Neutrophil (primary cell): ENCODE results near the gene REX1BD.
"Not testable (repeated sequence)": the region's sequence is repeated elsewhere in the genome, so short reads cannot be mapped to it uniquely, and the experiment has no call there.

Experiments used
- H3K27ac ChIP-seq: fragments of 200-600 bp; sonication (generic); 2 replicates; pipeline ENCODE4 v1.5.1; 2016; ENCODE audit warnings: mild to moderate bottlenecking, moderate library complexity
- H3K27me3 ChIP-seq: fragments of 200-600 bp; sonication (generic); 2 replicates; pipeline ENCODE4 v1.6.0; 2016; ENCODE audit warnings: mild to moderate bottlenecking
- H3K36me3 ChIP-seq: fragments of 200-600 bp; sonication (generic); 2 replicates; pipeline ENCODE4 v1.5.1; 2017
- H3K4me1 ChIP-seq, 2 experiments: fragments of 200-600 bp in 1 of 2; sonication (generic) in 1 of 2; 1 replicate in 1 of 2; 2 replicates in 1 of 2; pipeline versions ENCODE4 v1.5.1 to v1.6.1; 2013 to 2016; ENCODE audit warnings: low read depth in 1 of 2, low read length in 1 of 2, mild to moderate bottlenecking in 1 of 2, moderate library complexity in 1 of 2; ENCODE audit not compliant: control insufficient read depth in 1 of 2, insufficient read depth in 1 of 2
- H3K4me3 ChIP-seq, 2 experiments: fragments of 200-600 bp in 1 of 2; sonication (generic) in 1 of 2; 1 replicate in 1 of 2; 2 replicates in 1 of 2; pipeline ENCODE4 v1.5.1; 2013 to 2016; ENCODE audit warnings: low read depth in 1 of 2, low read length in 1 of 2, mild to moderate bottlenecking in 1 of 2, moderate library complexity in 1 of 2
- H3K9me3 ChIP-seq: fragments of 200-600 bp; sonication (generic); 2 replicates; pipeline ENCODE4 v1.5.1; 2016
- CTCF ChIP-seq: fragments of 200-600 bp; sonication (generic); IDR thresholded peaks from 2 replicates; pipeline ENCODE4 v1.5.1; 2016; ENCODE audit warnings: antibody characterized with exemption

Gene REX1BD

DNA sequence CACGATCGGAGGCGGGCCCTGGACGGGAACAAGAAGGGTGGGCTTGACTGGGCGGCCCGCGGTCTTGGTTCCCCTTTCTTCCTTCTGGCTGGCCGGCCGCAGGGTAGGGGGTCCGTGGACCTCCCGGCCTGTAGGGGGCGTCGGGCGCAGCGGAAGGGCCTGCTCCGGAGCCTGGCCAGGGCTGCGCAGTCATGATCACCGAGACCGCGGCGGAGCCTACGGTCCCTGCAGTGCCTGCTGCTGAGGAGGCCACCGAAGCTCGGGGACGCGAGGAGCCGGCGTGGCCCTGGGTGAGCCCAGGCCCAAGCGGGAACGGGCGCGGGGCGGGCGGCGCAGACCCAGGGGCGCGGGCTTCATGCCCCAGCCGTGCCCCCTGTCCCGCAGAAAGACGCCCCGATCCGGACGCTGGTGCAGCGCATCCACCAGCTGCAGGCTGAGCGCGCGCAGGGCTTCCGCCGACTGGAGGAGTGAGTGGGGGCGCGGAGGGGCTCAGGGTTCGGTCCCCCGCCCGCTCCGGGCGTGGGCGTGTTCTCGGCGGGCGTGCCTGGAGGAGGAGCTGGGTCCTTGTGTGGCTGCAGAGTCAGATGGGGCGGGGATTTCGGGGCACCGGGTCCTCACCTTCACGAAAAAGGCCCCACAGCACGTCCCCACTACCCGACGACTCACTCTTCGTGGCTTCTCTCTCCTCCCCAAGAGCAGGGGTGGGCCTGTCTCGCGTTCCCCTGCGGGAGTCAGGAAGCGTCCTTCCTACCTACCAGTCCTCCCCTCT, at the start of gene REX1BD:
Gene REX1BD (plus strand): TSS at position 188 of the 769 bp plus-strand sequence. CDS start 4 bp downstream, at position 192.
- H3K4me3 ChIP-seq, result peak within 1 kb of the TSS; percentile 91 to 94
- peak; percentile 81 for TF ChIP-seq CTCF
- H3K27ac ChIP-seq, result peak within 1 kb of the TSS; percentile 87
- no peaks in the 10 kb centered on the region for H3K9me3 ChIP-seq
- H3K27me3 ChIP-seq, result peaks cover 11% of the 10 kb centered on the region
- peaks cover 19 to 24% of the 10 kb centered on the region in 2 experiments for H3K4me1 ChIP-seq
- no peaks in the 10 kb centered on the region for H3K36me3 ChIP-seq

DNA sequence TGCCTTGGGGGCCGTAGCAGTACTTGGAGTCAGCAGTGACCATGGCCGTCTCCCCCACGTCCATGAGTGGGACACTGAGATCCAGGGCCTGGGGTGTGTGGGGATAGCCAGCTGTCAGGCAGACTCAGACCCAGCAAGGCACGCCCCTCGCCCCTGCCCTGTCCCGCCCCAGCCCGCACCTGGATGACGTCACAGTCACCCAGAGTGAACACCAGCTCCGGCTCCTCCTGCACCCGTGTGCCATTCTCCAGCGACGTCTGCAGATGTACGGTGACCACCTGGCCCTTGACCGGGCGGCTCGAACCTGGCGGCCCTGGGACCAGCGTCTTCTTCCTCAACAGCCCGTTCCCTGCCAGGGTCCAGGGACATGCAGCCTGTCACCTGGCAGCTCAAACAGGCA, 49.2 kb upstream of the REX1BD start:
- Histone ChIP-seq H3K4me3 (no peak overlapping the region), H3K9me3 (no peaks in the 10 kb centered on the region), H3K4me1 (peaks cover 21 to 24% of the 10 kb centered on the region in 2 experiments), H3K36me3 (peaks cover 76% of the 10 kb centered on the region), H3K27me3 (no peaks in the 10 kb centered on the region), H3K27ac (no peak overlapping the region)
- no peak for TF ChIP-seq CTCF

GRCh38 chr19:18540200-18540599, 48.4 kb upstream of the REX1BD start:
- not testable (repeated sequence) for H3K9me3 ChIP-seq, H3K4me3 ChIP-seq, H3K27ac ChIP-seq, H3K27me3 ChIP-seq
- H3K4me1 ChIP-seq, result peaks cover 29 to 32% of the 10 kb centered on the region in 2 experiments
- H3K36me3 ChIP-seq, result peaks cover 68% of the 10 kb centered on the region

DNA sequence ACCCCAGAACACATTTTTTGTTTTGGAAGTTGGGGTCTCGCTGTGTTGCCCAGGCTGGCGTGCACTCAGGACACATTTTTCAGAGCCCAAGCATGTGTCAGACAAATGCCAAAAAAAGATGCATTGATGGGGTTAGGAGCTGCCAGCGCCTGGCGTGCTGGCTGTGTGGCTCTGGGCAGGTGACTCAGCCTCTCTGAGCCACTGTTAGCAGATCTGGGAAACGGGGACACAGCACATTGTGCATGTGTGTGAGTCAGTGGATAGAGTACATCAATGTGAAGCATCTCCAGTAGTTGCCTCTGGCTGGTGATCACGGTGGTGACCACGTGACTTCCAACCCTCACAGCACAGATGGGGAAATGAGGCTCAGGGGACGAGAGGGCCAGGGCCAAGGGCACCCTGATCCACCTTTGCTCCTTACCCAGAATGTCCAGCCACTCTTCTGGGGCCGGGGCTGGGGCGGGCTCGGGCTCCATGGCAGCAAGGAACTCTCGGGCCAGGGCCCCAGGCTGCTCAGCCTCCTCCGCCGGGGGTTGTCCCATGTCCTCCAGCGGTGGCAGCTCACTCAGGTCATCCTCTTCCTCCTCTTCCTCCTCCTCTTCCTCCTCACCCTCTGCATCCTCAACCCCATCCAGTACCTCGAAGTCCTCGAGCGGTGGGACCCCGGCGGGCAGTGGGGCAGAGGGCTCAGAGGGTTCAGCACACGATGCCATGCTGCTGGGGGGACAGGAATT, 47.2 kb upstream of the REX1BD start:
- TF ChIP-seq CTCF, result no peak
- Histone ChIP-seq H3K4me3 (peak overlapping the region in 1 of 2 experiments; percentile 73), H3K4me1 (peaks cover 41 to 42% of the 10 kb centered on the region in 2 experiments), H3K27me3 (no peaks in the 10 kb centered on the region), H3K36me3 (peaks cover 56% of the 10 kb centered on the region), H3K27ac (peak overlapping the region; percentile 95), H3K9me3 (no peaks in the 10 kb centered on the region)

DNA sequence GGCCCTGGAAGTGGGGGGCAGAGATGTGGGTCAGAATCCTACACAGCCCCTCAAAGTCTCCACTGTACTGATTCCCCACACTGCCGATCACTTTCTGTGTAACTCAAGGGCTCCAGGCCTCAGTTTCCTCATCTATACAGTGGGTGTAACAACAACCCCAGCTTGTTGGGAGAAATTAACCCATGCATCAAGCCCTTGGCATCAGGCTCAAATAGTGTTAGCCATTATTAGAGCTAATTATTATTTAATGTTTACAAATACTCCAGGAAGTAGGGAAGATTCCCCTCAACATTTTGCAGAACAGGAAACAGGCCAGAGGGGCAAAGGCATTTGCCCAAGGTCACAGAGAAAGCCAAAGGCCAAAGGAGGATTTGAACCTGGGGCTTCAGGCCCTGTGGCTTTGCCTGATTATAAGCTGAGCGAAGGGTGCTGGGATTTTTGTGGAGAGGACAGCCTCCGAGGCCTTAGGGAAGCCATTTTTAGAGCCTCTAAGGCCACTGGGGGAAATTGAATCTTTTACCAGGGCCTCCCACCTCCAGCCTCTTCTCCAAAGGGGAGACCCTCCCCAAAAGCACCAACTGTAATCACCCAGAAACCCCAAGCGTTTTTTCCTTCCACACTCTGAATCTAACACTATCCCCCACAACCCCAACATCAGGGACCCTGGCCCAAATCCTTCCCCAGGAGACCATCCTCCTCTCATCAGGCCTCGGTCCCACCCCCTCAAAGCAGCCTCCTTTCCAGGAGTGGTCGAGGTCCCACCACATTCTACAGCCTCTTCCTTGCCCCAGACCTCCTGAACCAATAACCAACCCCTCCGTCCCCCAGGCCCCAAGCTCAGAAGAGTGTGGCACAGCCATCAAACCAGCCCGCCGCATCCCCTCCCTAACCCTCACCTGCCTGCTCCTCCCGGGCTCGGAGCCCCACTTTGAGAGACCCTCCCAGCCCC, 46.3 kb upstream of the REX1BD start:
- Histone ChIP-seq H3K36me3 (peaks cover 47% of the 10 kb centered on the region), H3K27me3 (no peaks in the 10 kb centered on the region), H3K27ac (peak overlapping the region; percentile 95), H3K4me1 (peaks cover 41 to 42% of the 10 kb centered on the region in 2 experiments), H3K9me3 (no peaks in the 10 kb centered on the region), H3K4me3 (peak overlapping the region; percentile 73 to 82)
- TF ChIP-seq CTCF, result no peak
